AG20443 (cell line): ENCODE data around the gene HOXC10.
A peak's percentile ranks its signal among the peaks of the same experiment; 100 is the strongest.

Experiments used
- DNase-seq: peaks from one replicate; pipeline ENCODE4 v3.0.0; 2012; ENCODE audit warnings: low spot score, mixed read lengths

The HOXC10 gene

GRCh38 chr12:53950789-53951576 lies 34.0 kb upstream of the HOXC10 start:
- no peak for DNase-seq

GRCh38 chr12:53951577-53952334 lies 33.2 kb upstream of the HOXC10 start:
- no peak for DNase-seq

- peak; percentile 58 for DNase-seq
Observed at GRCh38 chr12:53952335-53952694, 32.6 kb upstream of the HOXC10 start.

- DNase-seq = peak; percentile 59
Observed at GRCh38 chr12:53952871-53953734, 31.8 kb upstream of the HOXC10 start.

- no peak for DNase-seq
Observed at GRCh38 chr12:53953831-53954693, 30.9 kb upstream of the HOXC10 start.

DNA sequence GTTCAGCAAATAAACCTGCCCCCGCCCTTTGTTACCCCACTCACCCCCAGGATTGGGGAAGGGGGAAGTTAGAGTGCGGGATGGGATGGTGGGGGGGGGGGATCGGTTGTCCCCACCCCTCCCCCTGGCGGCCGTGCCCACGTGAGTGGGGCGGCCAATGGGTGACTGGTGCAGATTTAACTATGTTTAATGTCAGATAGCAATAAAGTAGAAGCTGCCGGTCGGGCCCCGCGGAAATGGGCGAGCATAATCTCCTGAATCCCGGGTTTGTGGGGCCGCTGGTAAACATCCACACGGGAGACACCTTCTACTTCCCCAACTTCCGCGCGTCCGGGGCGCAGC lies 30.3 kb upstream of the HOXC10 start, which contains the start of gene HOXC12:
Gene HOXC12 (plus strand): TSS at position 210 of the 342 bp plus-strand sequence. CDS start 27 bp downstream, at position 237.
- no peak for DNase-seq

- no peak for DNase-seq
Observed at GRCh38 chr12:53955036-53955775, 29.7 kb upstream of the HOXC10 start.

- DNase-seq = no peak
Observed at GRCh38 chr12:53955776-53956250, 29.1 kb upstream of the HOXC10 start.

- no peak for DNase-seq
Observed at GRCh38 chr12:53956251-53956887, 28.6 kb upstream of the HOXC10 start.

DNA sequence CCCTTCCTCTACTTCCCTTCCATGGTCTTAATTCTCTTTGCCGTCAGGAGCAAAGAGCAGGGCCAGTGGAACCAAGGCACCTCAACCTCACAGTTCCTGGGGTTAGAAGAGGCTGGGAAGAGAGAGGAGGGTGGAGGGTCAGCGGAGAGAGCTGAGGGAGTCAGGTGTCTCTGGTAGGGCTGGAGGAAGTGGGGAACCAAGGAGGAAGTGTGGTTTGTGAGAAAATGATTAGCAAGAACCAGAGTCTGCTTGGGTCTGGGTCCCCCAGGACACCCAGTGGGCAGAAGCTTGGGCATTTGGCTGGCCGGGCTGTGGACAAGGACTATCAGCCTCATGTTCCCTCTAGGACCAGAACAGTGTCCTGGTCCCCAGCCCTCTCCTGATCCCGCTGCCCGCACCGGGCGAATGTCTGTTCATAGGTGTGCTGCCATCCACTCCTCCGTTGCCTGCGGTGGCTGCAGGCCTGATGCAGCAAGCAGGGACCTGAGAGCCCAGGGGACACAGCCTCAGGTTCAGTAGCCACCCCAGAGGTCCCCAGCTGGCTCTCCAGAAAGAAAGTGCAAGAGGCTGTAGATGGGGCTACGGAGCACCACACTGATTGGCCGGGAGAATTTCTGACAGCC lies 27.9 kb upstream of the HOXC10 start:
- no peak for DNase-seq

GRCh38 chr12:53958128-53958527 lies 26.8 kb upstream of the HOXC10 start:
- no peak for DNase-seq

DNA sequence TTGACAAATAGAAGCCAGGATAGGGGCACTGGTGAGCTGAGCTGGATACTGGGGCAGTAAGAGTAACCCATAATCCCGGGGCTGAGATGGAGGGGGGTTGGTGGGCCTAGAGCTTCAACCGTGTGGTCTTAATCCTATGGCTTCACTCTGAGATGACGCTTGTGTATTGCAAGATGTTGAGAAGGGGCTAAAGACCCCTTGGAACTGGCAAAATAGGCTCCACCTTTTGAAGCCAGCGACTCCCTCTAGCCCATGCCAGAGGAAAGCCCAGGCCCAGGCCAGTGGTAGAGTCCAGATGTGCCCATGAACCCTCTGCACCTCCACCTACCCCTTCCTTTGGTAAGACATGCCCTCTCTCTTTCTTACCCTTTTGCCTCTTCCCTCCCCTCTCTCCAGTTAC lies 25.6 kb upstream of the HOXC10 start:
- no peak for DNase-seq

GRCh38 chr12:53960187-53961024 lies 24.5 kb upstream of the HOXC10 start:
- DNase-seq = no peak

GRCh38 chr12:53961025-53961761 lies 23.8 kb upstream of the HOXC10 start:
- DNase-seq = peak; percentile 52

- DNase-seq = no peak
Observed at GRCh38 chr12:53963005-53963404, 21.9 kb upstream of the HOXC10 start.

- no peak for DNase-seq
Observed at GRCh38 chr12:53963434-53964314, 21.3 kb upstream of the HOXC10 start.

DNA sequence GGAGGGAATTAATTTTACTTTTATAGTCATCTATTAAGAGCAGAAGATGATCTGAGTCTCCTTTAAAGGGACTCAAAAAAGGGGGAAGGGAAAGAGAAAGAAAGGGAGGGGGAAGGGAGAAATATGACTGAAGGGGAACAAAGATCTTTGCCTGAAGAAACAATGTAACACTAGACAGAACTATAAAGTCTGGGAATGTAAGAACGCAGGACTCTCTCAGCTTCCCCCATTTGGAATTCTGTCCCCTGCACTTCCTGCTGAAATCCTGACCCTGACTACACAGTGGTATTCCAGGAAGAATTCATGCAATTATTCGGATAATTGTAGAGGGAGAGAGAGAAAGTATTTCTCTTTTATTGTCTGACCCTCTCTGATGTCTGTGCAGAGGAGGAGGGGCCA lies 20.6 kb upstream of the HOXC10 start:
- no peak for DNase-seq
